ENCODE data around the gene KIZ. TPM values are rescaled to one million over a fixed set of nuclear protein-coding genes. Genes with fewer than 3 reads are reported as not detected.

The KIZ gene
- total RNA-seq, 1 experiment from 2014 or later = 17.6 TPM

DNA sequence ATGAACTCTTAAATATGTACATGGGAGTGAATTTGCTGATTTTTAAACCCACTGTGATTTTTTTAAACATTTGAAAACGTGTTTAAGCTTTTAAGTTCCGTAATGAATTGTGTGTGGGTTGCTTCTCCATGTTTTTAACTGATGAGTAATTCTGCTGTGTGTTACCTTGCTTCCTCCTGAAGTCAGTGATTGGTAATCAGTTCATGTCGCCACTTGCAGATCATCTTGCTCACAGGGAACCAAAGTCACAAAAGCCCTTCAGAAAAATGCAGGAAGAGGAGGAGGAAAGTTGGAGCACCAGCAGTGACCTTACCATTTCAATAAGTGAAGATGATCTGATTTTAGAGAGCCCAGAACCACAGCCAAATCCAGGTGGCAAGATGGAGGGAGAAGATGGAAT, 36.7 kb downstream of the KIZ start:
- no peaks in the 10 kb centered on the region; a peak in 1 of 4 replicates for H3K36me3 ChIP-seq (ENCODE audit: control insufficient read depth in 1 of 2, insufficient read depth in 2 of 2, low read length in 2 of 2)
- no peak overlapping the region for H3K27ac ChIP-seq (ENCODE audit: low read depth, low read length)
- no peak overlapping the region for H3K4me2 ChIP-seq (ENCODE audit: low read length)
- H3K79me2 ChIP-seq (ENCODE audit: insufficient read depth, low read length) = no peaks in the 10 kb centered on the region
- intact Hi-C loops (cut with micrococcal nuclease) = no loop called here
- RAD21 ChIA-PET (ENCODE audit: low non-redundant PET in 1 of 2, low total read pairs in 2 of 2, uncharacterized antibody in 2 of 2, unreplicated experiment in 2 of 2) = no interaction called here
- H3K4me3 ChIP-seq (replicated peaks in 1 of 2; ENCODE audit: low read depth in 1 of 2, low read length in 2 of 2) = no peak overlapping the region
- POLR2A ChIA-PET = no interaction called here
- no TSS peak for BruUV-seq (replicated peaks)
- no peak for DNase-seq (ENCODE audit: low read depth, low spot score)
- H3K27me3 ChIP-seq (ENCODE audit: insufficient read depth, low read length) = no peaks in the 10 kb centered on the region
- TF ChIP-seq RAD21 (IDR thresholded peaks at IDR 0.05; ENCODE audit: low read depth) = no peak
- no peak for TF ChIP-seq SP1 (IDR thresholded peaks at IDR 0.05; ENCODE audit: low read depth)
- no peak for TF ChIP-seq EGR1 (IDR thresholded peaks at IDR 0.05; ENCODE audit: low read depth)
- no peak for TF ChIP-seq SRF (IDR thresholded peaks at IDR 0.05; ENCODE audit: low read depth)
- no peaks in the 10 kb centered on the region for H3K4me1 ChIP-seq (ENCODE audit: control insufficient read depth in 1 of 2, insufficient read depth in 2 of 2, low read length in 2 of 2)
- no peaks in the 10 kb centered on the region for H3K9me2 ChIP-seq (ENCODE audit: insufficient read depth)
- CTCF ChIA-PET = no interaction called here
- ATAC-seq = no peak
- no peaks in the 10 kb centered on the region for H4K20me1 ChIP-seq (ENCODE audit: insufficient read depth)
- no peak overlapping the region for H3K9ac ChIP-seq (ENCODE audit: low read length)
- no peaks in the 10 kb centered on the region for H3K9me3 ChIP-seq (ENCODE audit: control insufficient read depth in 1 of 2, insufficient read depth in 1 of 2, low read depth in 1 of 2, low read length in 2 of 2)
- H2AFZ ChIP-seq (ENCODE audit: low read depth, low read length, poor library complexity, severe bottlenecking) = no peak overlapping the region

DNA sequence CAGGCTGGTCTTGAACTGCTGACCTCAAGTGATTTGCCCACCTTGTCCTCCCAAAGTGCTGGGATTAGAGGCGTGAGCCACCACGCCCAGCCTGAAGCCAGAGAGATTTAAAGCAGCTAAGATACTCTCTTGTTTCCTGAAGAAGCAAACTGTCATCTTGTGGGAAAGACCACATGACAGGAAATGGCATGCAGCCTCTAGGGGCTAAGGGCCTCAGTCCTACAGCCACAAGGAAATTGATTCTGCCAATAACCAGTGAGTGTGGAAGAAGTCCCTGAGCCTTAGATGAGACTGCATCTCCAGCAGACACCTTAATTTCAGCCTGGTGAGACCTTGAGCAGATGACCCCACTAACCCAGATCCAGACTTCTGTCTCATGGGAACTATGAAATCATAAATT, 40.9 kb downstream of the KIZ start:
- no peaks in the 10 kb centered on the region for H3K9me2 ChIP-seq (ENCODE audit: insufficient read depth)
- RAD21 ChIA-PET (ENCODE audit: low non-redundant PET in 1 of 2, low total read pairs in 2 of 2, uncharacterized antibody in 2 of 2, unreplicated experiment in 2 of 2) = no interaction called here
- no peaks in the 10 kb centered on the region for H4K20me1 ChIP-seq (ENCODE audit: insufficient read depth)
- CTCF ChIA-PET = no interaction called here
- no peak overlapping the region for H3K4me3 ChIP-seq (replicated peaks in 1 of 2; ENCODE audit: low read depth in 1 of 2, low read length in 2 of 2)
- no peak for ATAC-seq
- no peak for DNase-seq (ENCODE audit: low read depth, low spot score)
- H3K27ac ChIP-seq (ENCODE audit: low read depth, low read length) = no peak overlapping the region
- H3K9me3 ChIP-seq (ENCODE audit: control insufficient read depth in 1 of 2, insufficient read depth in 1 of 2, low read depth in 1 of 2, low read length in 2 of 2) = no peaks in the 10 kb centered on the region
- H2AFZ ChIP-seq (ENCODE audit: low read depth, low read length, poor library complexity, severe bottlenecking) = no peak overlapping the region
- H3K4me1 ChIP-seq (ENCODE audit: control insufficient read depth in 1 of 2, insufficient read depth in 2 of 2, low read length in 2 of 2) = no peaks in the 10 kb centered on the region
- no peak for TF ChIP-seq SIN3A (IDR thresholded peaks at IDR 0.05; ENCODE audit: low read depth)
- TF ChIP-seq, protein P1, sequence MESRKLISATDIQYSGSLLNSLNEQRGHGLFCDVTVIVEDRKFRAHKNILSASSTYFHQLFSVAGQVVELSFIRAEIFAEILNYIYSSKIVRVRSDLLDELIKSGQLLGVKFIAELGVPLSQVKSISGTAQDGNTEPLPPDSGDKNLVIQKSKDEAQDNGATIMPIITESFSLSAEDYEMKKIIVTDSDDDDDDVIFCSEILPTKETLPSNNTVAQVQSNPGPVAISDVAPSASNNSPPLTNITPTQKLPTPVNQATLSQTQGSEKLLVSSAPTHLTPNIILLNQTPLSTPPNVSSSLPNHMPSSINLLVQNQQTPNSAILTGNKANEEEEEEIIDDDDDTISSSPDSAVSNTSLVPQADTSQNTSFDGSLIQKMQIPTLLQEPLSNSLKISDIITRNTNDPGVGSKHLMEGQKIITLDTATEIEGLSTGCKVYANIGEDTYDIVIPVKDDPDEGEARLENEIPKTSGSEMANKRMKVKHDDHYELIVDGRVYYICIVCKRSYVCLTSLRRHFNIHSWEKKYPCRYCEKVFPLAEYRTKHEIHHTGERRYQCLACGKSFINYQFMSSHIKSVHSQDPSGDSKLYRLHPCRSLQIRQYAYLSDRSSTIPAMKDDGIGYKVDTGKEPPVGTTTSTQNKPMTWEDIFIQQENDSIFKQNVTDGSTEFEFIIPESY (IDR thresholded peaks at IDR 0.05; ENCODE audit: extremely low read depth, insufficient replicate concordance, low read length) = no peak
- TF ChIP-seq, protein P2, sequence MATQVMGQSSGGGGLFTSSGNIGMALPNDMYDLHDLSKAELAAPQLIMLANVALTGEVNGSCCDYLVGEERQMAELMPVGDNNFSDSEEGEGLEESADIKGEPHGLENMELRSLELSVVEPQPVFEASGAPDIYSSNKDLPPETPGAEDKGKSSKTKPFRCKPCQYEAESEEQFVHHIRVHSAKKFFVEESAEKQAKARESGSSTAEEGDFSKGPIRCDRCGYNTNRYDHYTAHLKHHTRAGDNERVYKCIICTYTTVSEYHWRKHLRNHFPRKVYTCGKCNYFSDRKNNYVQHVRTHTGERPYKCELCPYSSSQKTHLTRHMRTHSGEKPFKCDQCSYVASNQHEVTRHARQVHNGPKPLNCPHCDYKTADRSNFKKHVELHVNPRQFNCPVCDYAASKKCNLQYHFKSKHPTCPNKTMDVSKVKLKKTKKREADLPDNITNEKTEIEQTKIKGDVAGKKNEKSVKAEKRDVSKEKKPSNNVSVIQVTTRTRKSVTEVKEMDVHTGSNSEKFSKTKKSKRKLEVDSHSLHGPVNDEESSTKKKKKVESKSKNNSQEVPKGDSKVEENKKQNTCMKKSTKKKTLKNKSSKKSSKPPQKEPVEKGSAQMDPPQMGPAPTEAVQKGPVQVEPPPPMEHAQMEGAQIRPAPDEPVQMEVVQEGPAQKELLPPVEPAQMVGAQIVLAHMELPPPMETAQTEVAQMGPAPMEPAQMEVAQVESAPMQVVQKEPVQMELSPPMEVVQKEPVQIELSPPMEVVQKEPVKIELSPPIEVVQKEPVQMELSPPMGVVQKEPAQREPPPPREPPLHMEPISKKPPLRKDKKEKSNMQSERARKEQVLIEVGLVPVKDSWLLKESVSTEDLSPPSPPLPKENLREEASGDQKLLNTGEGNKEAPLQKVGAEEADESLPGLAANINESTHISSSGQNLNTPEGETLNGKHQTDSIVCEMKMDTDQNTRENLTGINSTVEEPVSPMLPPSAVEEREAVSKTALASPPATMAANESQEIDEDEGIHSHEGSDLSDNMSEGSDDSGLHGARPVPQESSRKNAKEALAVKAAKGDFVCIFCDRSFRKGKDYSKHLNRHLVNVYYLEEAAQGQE (IDR thresholded peaks at IDR 0.05; ENCODE audit: low read depth) = no peak
- TF ChIP-seq YY1 (IDR thresholded peaks at IDR 0.05; ENCODE audit: extremely low read depth, insufficient replicate concordance, low read depth, low read length) = no peak
- TF ChIP-seq CEBPB (IDR thresholded peaks at IDR 0.05; ENCODE audit: low read depth) = no peak
- no peak for TF ChIP-seq EGR1 (IDR thresholded peaks at IDR 0.05; ENCODE audit: low read depth)
- no peak for TF ChIP-seq CBX3 (IDR thresholded peaks at IDR 0.05; ENCODE audit: low read depth)
- TF ChIP-seq EZH2phosphoT487 (IDR thresholded peaks at IDR 0.05; ENCODE audit: borderline replicate concordance) = no peak
- no peak for TF ChIP-seq FOSL1 (IDR thresholded peaks at IDR 0.05; ENCODE audit: low read depth)
- TF ChIP-seq EZH2 (IDR thresholded peaks at IDR 0.05) = no peak
- no peak for TF ChIP-seq ELF1 (IDR thresholded peaks at IDR 0.05; ENCODE audit: borderline replicate concordance, low read depth)
- no TSS peak for BruUV-seq (replicated peaks)
- no peaks in the 10 kb centered on the region for H3K79me2 ChIP-seq (ENCODE audit: insufficient read depth, low read length)
- no peaks in the 10 kb centered on the region for H3K27me3 ChIP-seq (ENCODE audit: insufficient read depth, low read length)
- intact Hi-C loops (cut with micrococcal nuclease) = no loop called here
- H3K9ac ChIP-seq (ENCODE audit: low read length) = no peak overlapping the region
- POLR2A ChIA-PET = no interaction called here
- H3K4me2 ChIP-seq (ENCODE audit: low read length) = no peak overlapping the region
- no peaks in the 10 kb centered on the region; a peak in 1 of 4 replicates for H3K36me3 ChIP-seq (ENCODE audit: control insufficient read depth in 1 of 2, insufficient read depth in 2 of 2, low read length in 2 of 2)
